GM12865 (cell line): Measurements from ENCODE around the gene PKP2.

ENCODE experiments used
- DNase-seq: peaks from one replicate; pipeline ENCODE4 v3.0.0; 2010; ENCODE audit warnings: low read depth
- H3K4me3 ChIP-seq: 2 replicates; pipeline ENCODE4 v1.5.1; 2011; ENCODE audit warnings: mild to moderate bottlenecking, low read depth, low read length, control low read depth
- TF ChIP-seq, protein P1 (sequence below): IDR thresholded peaks from 2 replicates; pipeline ENCODE4 v1.5.1; 2011; ENCODE audit warnings: low read length, control low read depth, low read depth, inconsistent platforms; ENCODE audit not compliant: insufficient read depth; ENCODE audit errors: missing control alignments

PKP2 gene

DNA sequence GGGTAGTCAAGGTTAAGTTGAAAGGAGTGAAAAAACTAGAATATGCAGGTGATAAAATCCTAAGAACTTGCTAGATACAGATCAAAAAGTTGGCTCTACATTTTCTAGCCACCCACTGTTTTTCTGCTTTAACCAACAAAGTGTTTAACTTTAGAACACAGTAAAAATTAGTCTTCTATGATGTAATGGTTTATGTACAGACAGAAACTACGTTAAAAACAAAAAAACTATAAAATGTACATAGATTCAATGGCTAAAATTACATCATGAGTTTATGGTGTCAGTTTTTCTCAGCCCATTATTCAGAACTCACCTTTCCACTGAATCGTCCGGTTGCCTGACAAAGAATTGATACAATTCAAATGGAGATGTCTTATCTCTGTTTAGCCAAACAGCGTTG, 143.0 kb downstream of the PKP2 start:
- TF ChIP-seq, protein P1, sequence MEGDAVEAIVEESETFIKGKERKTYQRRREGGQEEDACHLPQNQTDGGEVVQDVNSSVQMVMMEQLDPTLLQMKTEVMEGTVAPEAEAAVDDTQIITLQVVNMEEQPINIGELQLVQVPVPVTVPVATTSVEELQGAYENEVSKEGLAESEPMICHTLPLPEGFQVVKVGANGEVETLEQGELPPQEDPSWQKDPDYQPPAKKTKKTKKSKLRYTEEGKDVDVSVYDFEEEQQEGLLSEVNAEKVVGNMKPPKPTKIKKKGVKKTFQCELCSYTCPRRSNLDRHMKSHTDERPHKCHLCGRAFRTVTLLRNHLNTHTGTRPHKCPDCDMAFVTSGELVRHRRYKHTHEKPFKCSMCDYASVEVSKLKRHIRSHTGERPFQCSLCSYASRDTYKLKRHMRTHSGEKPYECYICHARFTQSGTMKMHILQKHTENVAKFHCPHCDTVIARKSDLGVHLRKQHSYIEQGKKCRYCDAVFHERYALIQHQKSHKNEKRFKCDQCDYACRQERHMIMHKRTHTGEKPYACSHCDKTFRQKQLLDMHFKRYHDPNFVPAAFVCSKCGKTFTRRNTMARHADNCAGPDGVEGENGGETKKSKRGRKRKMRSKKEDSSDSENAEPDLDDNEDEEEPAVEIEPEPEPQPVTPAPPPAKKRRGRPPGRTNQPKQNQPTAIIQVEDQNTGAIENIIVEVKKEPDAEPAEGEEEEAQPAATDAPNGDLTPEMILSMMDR = no peak
- peak overlapping the region; percentile 88 for H3K4me3 ChIP-seq
- DNase-seq = no peak

DNA sequence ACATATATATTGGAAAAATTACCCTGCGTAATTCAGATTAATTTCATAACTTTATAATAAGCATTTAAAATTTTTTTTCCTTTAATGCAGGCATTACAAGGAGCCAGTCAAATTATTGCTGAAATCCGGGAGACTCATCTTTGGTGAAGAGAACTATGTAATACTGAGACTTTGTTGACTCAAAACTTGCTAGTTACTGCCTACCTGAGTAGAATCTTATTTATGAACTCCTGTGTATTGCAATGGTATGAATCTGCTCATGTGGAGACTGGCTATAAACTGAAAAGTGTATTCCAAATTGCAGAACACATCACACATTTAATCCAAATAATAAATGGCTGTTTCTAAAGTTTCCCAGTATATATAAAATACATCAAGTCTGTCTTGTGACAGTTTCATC, 153.3 kb downstream of the PKP2 start:
- DNase-seq = no peak
- H3K4me3 ChIP-seq = no peak overlapping the region
- TF ChIP-seq, protein P1 = no peak

DNA sequence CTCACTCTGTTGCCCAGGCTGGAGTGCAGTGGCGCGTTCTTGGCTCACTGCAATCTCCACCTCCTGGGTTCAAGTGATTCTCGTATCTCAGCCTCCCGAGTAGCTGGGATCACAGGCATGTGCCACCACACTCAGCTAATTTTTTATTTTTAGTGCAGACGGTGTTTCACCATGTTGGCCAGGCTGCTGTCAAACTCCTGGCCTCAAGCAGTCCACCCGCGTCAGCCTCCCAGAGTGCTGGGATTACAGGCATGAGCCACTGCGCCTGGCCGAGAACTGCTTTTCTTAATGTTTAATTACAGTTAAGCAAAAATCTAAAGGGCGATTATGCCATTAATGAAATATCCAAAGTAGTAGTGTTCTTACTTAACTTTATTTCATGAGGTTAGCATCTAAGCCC, 154.4 kb downstream of the PKP2 start:
- no peak for DNase-seq
- H3K4me3 ChIP-seq = no peak overlapping the region
- TF ChIP-seq, protein P1 = no peak
